ENCODE measurements around the gene SVOP.
"Not testable (repeated sequence)": the region's sequence is repeated elsewhere in the genome, so short reads cannot be mapped to it uniquely, and the experiment has no call there.

Gene SVOP

GRCh38 chr12:109028624-109029023 lies 7.8 kb upstream of the SVOP start:
- not testable (repeated sequence) for DNase-seq

GRCh38 chr12:109027767-109028166 lies 6.9 kb upstream of the SVOP start:
- DNase-seq, result no peak

GRCh38 chr12:109020146-109020795 lies 597 bp downstream of the SVOP start:
- no peak for DNase-seq

- no peak for DNase-seq
Measured at GRCh38 chr12:109018296-109018695, 2.6 kb downstream of the SVOP start.

- DNase-seq, result no peak
Measured at GRCh38 chr12:109016978-109017377, 3.9 kb downstream of the SVOP start.

GRCh38 chr12:109016016-109016415 lies 4.9 kb downstream of the SVOP start:
- no peak for DNase-seq

- DNase-seq, result no peak
Measured at GRCh38 chr12:109014984-109015765, 5.7 kb downstream of the SVOP start.

- no peak for DNase-seq
Measured at GRCh38 chr12:109010259-109010658, 10.6 kb downstream of the SVOP start.

- no peak for DNase-seq
Measured at GRCh38 chr12:109009766-109010165, 11.1 kb downstream of the SVOP start.

- no peak for DNase-seq
Measured at GRCh38 chr12:109004017-109004416, 16.9 kb downstream of the SVOP start.

- DNase-seq, result no peak
Measured at GRCh38 chr12:108996320-108996719, 24.5 kb downstream of the SVOP start.

- DNase-seq, result no peak
Measured at GRCh38 chr12:108995370-108995992, 25.4 kb downstream of the SVOP start.

- not testable (repeated sequence) for DNase-seq
Measured at GRCh38 chr12:108990103-108990502, 30.8 kb downstream of the SVOP start.

GRCh38 chr12:108989376-108989775 lies 31.5 kb downstream of the SVOP start:
- DNase-seq, result no peak

- no peak for DNase-seq
Measured at GRCh38 chr12:108985750-108986149, 35.1 kb downstream of the SVOP start.

- no peak for DNase-seq
Measured at GRCh38 chr12:108983227-108983626, 37.6 kb downstream of the SVOP start.

- no peak for DNase-seq
Measured at GRCh38 chr12:108982621-108983219, 38.1 kb downstream of the SVOP start.

- no peak for DNase-seq
Measured at GRCh38 chr12:108981835-108982234, 39.0 kb downstream of the SVOP start.

GRCh38 chr12:108980831-108981618 lies 39.8 kb downstream of the SVOP start:
- DNase-seq, result no peak

- no peak for DNase-seq
Measured at GRCh38 chr12:108977360-108977759, 43.5 kb downstream of the SVOP start.

- DNase-seq, result no peak
Measured at GRCh38 chr12:108975024-108975593, 45.8 kb downstream of the SVOP start.

GRCh38 chr12:108973629-108974152 lies 47.2 kb downstream of the SVOP start:
- no peak for DNase-seq
